Mammary epithelial cell (primary cell): ENCODE results near the gene NAB2.
"Not testable (repeated sequence)": the region's sequence is repeated elsewhere in the genome, so short reads cannot be mapped to it uniquely, and the experiment has no call there.

Experiments used
- CTCF ChIP-seq, 2 donors: IDR thresholded peaks in 1 of 2; conservative IDR thresholded peaks in 1 of 2; 2 replicates each; pipeline ENCODE4 v1.5.1; 2011 to 2012; ENCODE audit warnings: inconsistent platforms in 2 of 2, low read length in 2 of 2, mild to moderate bottlenecking in 2 of 2, control low read depth in 1 of 2, low read depth in 1 of 2; ENCODE audit not compliant: insufficient read depth in 1 of 2; ENCODE audit errors: extremely low read depth in 1 of 2
- EZH2 ChIP-seq: IDR thresholded peaks from 2 replicates; pipeline ENCODE4 v1.6.1; 2012; ENCODE audit warnings: low read length, inconsistent platforms, borderline replicate concordance

GRCh38 chr12:57053146-57053545, 35.8 kb upstream of the NAB2 start:
- TF ChIP-seq CTCF (conservative IDR thresholded peaks at IDR 0.05 in 1 of 2, IDR thresholded peaks at IDR 0.05 in 1 of 2; ENCODE audit: extremely low read depth in 1 of 2, insufficient read depth in 1 of 2, low read depth in 1 of 2, low read length in 2 of 2); EZH2: not testable (repeated sequence)
